Fibroblast of skin of right biceps (primary cell): Measurements from ENCODE around the gene CROCC2.

Experiments
- DNase-seq: peaks from one replicate; pipeline ENCODE4 v3.0.0-alpha.2; 2013

CROCC2 gene

GRCh38 chr2:240876035-240876474 is 30.1 kb upstream of the CROCC2 start:
- no peak for DNase-seq

GRCh38 chr2:240876475-240877251 is 29.5 kb upstream of the CROCC2 start:
- no peak for DNase-seq

GRCh38 chr2:240877460-240878340 is 28.4 kb upstream of the CROCC2 start:
- DNase-seq = no peak

- no peak for DNase-seq
These were observed 27.7 kb upstream of the CROCC2 start for GRCh38 chr2:240878341-240878936.

- DNase-seq = no peak
These were observed 27.0 kb upstream of the CROCC2 start for GRCh38 chr2:240879105-240879504.

- no peak for DNase-seq
These were observed 24.2 kb upstream of the CROCC2 start for GRCh38 chr2:240881913-240882312.

GRCh38 chr2:240884221-240884620 is 21.9 kb upstream of the CROCC2 start:
- DNase-seq = no peak

- no peak for DNase-seq
These were observed 21.4 kb upstream of the CROCC2 start for GRCh38 chr2:240884745-240885144.

- no peak for DNase-seq
These were observed 20.6 kb upstream of the CROCC2 start for GRCh38 chr2:240885566-240885965.

- no peak for DNase-seq
These were observed 20.0 kb upstream of the CROCC2 start for GRCh38 chr2:240886023-240886565.

- DNase-seq = no peak
These were observed 19.2 kb upstream of the CROCC2 start for GRCh38 chr2:240886678-240887609.

- DNase-seq = no peak
These were observed 18.5 kb upstream of the CROCC2 start for GRCh38 chr2:240887631-240888030.

GRCh38 chr2:240888130-240888889 is 17.8 kb upstream of the CROCC2 start:
- DNase-seq = no peak

- DNase-seq = no peak
These were observed 17.1 kb upstream of the CROCC2 start for GRCh38 chr2:240888890-240889573.

- DNase-seq = no peak
These were observed 16.3 kb upstream of the CROCC2 start for GRCh38 chr2:240889601-240890560.

GRCh38 chr2:240890691-240891090 is 15.4 kb upstream of the CROCC2 start:
- DNase-seq = no peak

- DNase-seq = no peak
These were observed 14.4 kb upstream of the CROCC2 start for GRCh38 chr2:240891492-240892340.

GRCh38 chr2:240892356-240892755 is 13.8 kb upstream of the CROCC2 start:
- DNase-seq = no peak
